Uterus (tissue), 2 donors: ENCODE data around the gene CTBP1.

Source experiments
- CTCF ChIP-seq, 4 experiments: fragments of 200-600 bp in 2 of 4; fragments of 450-650 bp in 2 of 4; sonication (generic) in 2 of 4; IDR thresholded peaks; one replicate each; pipeline ENCODE4 v1.5.1; 2016 to 2019; ENCODE audit warnings: antibody characterized with exemption in 4 of 4, mild to moderate bottlenecking in 2 of 4, moderate library complexity in 1 of 4
- POLR2A ChIP-seq, 2 donors: fragments of 450-650 bp; IDR thresholded peaks; one replicate each; pipeline ENCODE4 v1.6.1; 2016; ENCODE audit warnings: antibody characterized with exemption in 2 of 2, mild to moderate bottlenecking in 1 of 2, moderate library complexity in 1 of 2

GRCh38 chr4:1199556-1200331 is 49.2 kb downstream of the CTBP1 start:
- TF ChIP-seq CTCF (IDR thresholded peaks at IDR 0.05): no peak
- TF ChIP-seq POLR2A (IDR thresholded peaks at IDR 0.05): no peak
